HT1080 (cell line): Measurements from ENCODE around the gene ARFGAP3. TPM values are rescaled to one million over a fixed set of nuclear protein-coding genes. Genes with fewer than 3 reads are reported as not detected.
"Not testable (repeated sequence)": the region's sequence is repeated elsewhere in the genome, so short reads cannot be mapped to it uniquely, and the experiment has no call there.

Source experiments
- DNase-seq: peaks from one replicate; pipeline ENCODE4 v3.0.0-alpha.2; 2015; ENCODE audit warnings: low read depth
- total RNA-seq: library from RNA; depleted of rRNA; stranded (reverse); fragments of >200 nt; shearing (Covaris generic); gene quantifications from 2 replicates; pipeline ENCODE4 v1.2.3, GENCODE V29; 2014

ARFGAP3 gene
- total RNA-seq, 1 experiment from 2014 or later = 20.4 TPM

DNA sequence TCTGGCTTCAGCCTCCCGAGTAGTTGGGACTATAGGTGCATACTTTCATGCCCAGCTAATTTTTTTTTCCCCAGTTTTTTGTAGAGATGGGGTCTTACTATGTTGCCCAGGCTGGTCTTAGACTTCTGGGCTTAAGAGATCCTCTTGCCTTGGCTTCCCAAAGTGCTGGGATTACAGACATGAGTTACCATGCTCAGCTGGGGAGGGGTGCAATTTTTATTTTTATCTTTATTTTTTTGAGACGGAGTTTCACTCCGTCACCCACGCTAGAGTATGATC, 86.7 kb downstream of the ARFGAP3 start:
- DNase-seq = no peak

DNA sequence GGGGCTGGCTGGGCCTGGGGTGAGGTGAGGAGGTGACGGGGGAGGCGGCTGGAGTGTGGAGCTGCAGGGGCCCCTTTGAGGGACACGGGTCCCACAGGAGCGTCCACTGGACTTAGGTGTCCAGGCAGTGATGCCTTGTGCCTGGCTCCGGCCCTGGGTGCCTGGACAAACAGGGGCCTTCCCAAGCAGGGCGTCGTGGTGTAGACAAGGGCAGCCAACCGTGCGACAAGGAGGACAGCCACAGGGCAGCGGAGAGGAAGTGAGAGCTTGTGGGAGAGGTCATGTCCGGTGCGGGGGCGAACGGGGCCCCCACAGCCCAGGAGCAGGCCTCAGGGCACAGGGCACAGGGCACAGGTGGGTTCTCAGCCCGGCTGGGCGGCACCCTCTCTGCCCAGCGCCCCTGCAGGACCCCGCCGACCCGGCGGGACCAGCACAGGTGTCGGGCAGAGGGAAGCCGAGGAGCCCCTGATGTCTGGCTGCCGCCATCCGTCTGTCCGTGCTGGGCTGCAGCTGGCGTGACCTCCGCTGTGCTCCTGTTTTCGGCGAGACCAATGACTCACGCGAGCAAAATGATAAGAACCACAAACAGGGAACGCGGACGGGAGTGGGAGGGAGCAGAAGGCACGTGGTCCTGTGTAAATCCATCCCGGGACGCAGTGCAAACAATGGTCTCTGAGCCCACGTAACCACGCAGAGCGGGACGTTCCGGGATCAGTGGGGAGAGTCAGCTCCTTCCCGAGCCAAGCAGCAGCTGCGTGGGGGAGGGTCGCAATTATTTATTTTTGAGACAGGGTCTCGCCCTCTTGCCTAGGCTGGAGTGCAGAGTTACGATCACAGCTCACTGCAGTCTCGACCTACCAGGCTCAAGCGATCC, 87.3 kb downstream of the ARFGAP3 start:
- peak; percentile 27 for DNase-seq

- no peak for DNase-seq
These were observed 87.9 kb downstream of the ARFGAP3 start for GRCh38 chr22:42769238-42769573.

DNA sequence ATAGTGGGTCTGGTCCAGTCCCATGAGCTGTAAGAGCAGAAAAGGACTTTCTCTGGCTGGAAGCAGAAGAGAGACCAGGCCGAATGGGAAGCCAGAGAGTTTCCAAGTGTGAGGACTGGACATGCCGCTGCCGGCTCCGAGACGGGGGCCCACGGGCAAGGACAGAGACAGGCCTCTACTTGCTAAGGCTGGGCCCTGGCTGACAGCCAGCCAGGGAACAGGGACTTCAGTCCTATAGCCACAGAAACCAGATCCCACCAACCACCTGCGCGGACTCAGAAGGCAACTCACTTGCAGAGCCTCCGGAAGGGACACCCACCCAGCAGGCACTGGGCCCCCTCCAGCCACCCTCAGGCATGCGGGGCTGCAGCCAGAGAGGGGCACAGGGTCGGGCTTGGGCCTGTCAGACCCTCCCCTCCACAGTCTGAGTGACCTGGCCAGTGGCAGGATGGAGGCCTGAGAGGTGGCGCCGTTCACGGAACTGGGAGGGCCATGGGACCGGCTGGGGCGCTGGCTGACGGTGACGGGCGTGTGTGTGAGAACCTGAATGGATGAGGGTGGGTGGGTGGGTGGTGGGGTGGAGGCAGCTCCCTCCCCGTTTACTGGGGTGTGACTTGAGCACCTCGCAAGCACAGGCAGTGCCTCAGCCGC, 88.6 kb downstream of the ARFGAP3 start:
- DNase-seq = no peak

- no peak for DNase-seq
These were observed 90.2 kb downstream of the ARFGAP3 start for GRCh38 chr22:42766860-42767259.

DNA sequence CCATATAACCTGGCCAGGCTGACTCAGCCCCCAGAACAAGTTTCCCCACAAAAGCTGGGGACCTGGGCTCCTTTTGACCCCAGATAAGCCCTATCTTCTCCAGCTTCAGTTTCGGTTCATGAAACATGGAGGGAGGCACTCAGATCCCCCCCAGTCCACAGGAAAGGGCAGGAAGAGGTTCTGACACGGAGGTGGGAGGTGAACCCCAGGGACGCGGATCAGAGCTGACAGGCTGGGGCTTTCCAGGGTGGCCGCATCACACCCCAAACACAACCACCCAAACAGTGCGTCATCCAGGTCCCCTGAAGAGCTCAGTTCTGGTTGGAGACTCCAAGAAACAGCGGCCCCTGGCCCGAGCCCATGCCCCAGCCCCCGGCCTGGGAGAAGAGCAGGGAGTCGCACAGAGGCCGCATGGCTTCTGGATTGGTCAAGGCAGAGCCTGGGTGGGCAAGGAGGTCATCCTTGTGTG, 92.1 kb downstream of the ARFGAP3 start:
- DNase-seq = no peak

- no peak for DNase-seq
These were observed 93.0 kb downstream of the ARFGAP3 start for GRCh38 chr22:42763965-42764480.

DNA sequence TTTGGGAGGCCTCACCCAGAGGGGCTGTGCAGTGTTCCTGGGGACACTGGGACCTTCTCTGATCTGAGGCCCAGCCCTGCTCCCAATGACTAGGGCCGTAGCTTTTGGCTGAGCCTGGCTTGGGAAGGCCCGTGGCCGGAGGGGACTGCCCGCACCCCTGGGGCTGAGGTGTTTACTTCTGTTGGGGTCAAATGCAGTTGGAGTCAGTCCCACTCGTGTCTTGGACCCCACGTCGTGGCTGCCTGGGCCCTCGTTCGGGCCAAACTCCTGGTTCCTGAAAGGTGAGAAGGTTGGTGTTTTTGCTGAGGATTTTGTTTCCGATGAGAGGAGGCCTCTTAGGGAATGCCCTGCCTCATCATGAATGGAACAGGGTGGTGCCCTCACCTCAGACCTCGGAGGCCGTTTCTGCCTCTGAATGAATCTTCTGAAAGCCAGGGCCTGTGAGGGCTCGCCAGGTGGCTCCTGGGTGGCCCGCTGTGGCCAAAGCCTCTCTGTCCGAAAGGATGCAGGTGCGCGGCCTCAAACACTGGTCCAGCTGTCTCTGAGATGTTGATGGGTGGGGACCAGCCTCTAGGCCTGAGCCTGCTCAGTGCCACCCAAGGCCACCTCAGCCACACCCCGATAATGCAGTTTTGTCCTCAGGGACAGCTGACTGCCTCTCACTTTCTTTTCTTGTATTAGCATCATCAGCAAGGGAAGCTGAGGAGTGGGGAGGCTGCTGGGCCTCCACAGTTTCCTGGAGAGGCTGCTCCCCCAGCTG, 96.1 kb downstream of the ARFGAP3 start:
- no peak for DNase-seq

DNA sequence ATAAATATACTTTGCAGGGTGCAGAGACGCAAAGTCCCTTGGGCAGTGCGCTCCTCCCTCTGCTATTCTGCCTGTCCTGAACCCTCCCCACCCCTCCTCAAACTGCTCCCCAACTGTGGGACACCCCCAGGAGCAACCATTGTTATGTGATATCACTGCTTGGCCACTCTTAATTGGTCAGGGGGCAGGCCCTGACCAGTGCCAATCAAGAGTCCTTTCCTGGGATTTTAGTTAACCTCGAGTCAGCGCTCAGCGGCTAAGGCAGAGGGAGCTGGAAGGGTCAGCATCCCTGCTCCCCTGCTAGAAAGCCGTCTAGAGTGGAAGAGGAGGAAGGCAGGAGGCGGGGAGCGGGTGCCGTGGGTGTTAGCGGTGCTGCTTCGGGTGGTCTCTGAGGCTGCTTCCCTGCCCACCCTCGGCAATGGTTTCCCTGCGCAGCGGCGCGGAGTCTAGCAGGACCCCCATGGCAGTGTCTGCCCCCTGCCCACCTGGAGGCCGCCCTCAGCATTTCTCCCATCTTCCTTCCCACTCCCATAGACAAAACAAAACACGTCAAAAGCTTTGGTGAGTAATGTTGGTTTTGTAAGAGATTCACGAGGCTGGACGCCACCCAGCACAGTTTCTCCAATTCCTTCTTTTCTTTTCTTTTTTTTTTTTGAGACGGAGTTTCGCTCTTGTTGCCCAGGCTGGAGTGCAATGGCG, 98.0 kb downstream of the ARFGAP3 start:
- DNase-seq = peak; percentile 30

- peak; percentile 74 for DNase-seq
These were observed 101.5 kb downstream of the ARFGAP3 start for GRCh38 chr22:42755553-42755952.

- DNase-seq = not testable (repeated sequence)
These were observed 102.0 kb downstream of the ARFGAP3 start for GRCh38 chr22:42755121-42755520.

DNA sequence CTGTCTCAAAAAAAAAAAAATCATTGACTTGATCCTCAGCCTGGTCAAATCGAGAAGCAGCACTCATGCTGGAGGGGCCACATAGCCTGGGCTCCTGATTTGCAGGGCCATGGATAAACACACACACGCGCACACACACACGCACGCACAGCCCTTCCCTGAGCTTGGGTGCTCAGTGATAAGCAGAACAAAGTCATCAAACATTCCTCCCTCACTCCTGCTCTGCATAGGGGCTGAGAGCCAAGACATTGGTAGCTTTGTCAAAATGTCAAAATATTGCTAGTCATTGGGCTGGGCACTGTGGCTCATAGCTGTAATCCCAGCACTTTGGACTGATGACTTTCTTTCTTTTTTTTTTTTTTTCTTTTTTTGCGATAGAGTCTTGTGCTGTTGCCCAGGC, 102.4 kb downstream of the ARFGAP3 start:
- DNase-seq = peak; percentile 38

GRCh38 chr22:42752912-42753311, 104.2 kb downstream of the ARFGAP3 start:
- no peak for DNase-seq

- no peak for DNase-seq
These were observed 104.8 kb downstream of the ARFGAP3 start for GRCh38 chr22:42752230-42752746.

DNA sequence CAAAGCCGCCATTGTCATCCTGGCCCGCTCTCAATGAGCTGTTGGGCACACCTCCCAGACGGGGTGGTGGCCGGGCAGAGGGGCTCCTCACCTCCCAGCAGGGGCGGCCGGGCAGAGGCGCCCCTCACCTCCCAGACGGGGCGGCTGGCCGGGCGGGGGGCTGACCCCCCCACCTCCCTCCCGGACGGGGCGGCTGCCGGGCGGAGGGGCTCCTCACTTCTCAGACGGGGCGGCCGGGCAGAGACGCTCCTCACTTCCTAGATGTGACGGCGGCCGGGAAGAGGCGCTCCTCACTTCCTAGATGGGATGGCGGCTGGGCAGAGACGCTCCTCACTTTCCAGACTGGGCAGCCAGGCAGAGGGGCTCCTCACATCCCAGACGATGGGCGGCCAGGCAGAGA, 106.7 kb downstream of the ARFGAP3 start:
- not testable (repeated sequence) for DNase-seq

DNA sequence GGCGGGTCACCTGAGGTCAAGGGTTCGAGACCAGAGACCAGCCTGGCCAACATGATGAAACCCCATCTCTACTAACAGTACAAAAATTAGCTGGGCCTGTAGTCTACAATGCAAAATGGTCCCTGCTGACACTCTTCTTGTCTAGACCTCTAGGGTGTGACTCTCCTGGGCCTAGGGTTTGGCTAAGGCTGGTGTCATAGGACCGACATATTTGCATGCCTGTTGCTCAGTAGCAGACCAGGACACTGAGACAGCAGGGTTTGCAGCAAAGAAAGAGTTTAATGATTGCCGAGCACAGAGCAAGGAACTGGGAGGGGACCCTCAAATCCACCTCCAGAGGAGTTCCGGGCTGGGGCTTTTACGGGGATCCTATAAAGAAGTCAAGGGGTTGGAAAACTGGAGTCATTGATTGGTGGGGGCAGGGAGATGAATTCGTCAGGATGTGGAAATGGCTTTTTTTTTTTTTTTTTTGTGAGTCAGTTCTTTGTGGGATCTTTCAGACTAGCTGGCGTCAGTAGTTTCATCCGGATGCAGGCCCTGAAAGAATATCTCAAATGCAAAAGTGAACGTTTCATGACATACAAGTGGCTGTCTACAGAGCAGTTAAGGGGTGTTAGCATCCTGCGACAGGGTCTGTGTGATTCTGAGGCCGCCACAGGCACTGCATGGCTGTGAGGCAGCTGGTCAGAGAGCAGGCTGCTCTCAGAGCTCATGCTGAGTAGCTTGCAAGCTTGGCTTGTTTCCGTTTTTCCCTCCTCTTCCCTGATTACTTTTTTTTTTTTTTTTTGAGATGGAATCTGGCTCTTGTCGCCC, 109.2 kb downstream of the ARFGAP3 start:
- DNase-seq = peak; percentile 93
